HepG2 (cell line): ENCODE measurements around the gene TSC22D4. TPM values are rescaled to one million over a fixed set of nuclear protein-coding genes. Genes with fewer than 3 reads are reported as not detected.
A peak's percentile ranks its signal among the peaks of the same experiment; 100 is the strongest.

Source experiments
- BCL6 ChIP-seq: IDR thresholded peaks from 2 replicates; pipeline ENCODE4 v1.6.1; 2016; ENCODE audit warnings: missing genetic modification reagents, missing compliant biosample characterization
- FOSL1 ChIP-seq: sonication (generic); formaldehyde crosslinking; IDR thresholded peaks from 2 replicates; pipeline ENCODE4 v1.9.0; 2021; ENCODE audit warnings: missing genetic modification reagents, borderline replicate concordance
- KAT7 ChIP-seq: IDR thresholded peaks from 2 replicates; pipeline ENCODE4 v1.6.1; 2018; ENCODE audit warnings: borderline replicate concordance, missing compliant biosample characterization
- KMT2B ChIP-seq: IDR thresholded peaks from 2 replicates; pipeline ENCODE4 v1.6.1; 2016; ENCODE audit warnings: missing genetic modification reagents, missing compliant biosample characterization
- MIXL1 ChIP-seq: IDR thresholded peaks from 2 replicates; pipeline ENCODE4 v1.6.1; 2016
- POLR2A ChIP-seq, 2 experiments: IDR thresholded peaks; 2 replicates each; pipeline ENCODE4 v1.6.1; 2011; ENCODE audit warnings: low read depth in 2 of 2, low read length in 2 of 2, mild to moderate bottlenecking in 1 of 2, moderate library complexity in 1 of 2; ENCODE audit not compliant: insufficient read depth in 1 of 2
- SOX5 ChIP-seq: IDR thresholded peaks from 2 replicates; pipeline ENCODE4 v1.6.1; 2016; ENCODE audit warnings: borderline replicate concordance
- SRY ChIP-seq: sonication (generic); formaldehyde crosslinking; IDR thresholded peaks from 2 replicates; pipeline ENCODE4 v1.8.0; 2022; ENCODE audit warnings: mild to moderate bottlenecking, missing genetic modification reagents
- TAF1 ChIP-seq: sonication (generic); formaldehyde crosslinking; IDR thresholded peaks from 2 replicates; pipeline ENCODE4 v1.4.0; 2020; ENCODE audit warnings: missing genetic modification reagents
- TCF7 ChIP-seq: sonication (generic); IDR thresholded peaks from 2 replicates; pipeline ENCODE4 v1.6.1; 2016; ENCODE audit warnings: antibody characterized with exemption, low read depth
- ZKSCAN8 ChIP-seq: IDR thresholded peaks from 2 replicates; pipeline ENCODE4 v1.6.1; 2016; ENCODE audit warnings: borderline replicate concordance, missing genetic modification reagents, missing compliant biosample characterization
- ZNF205 ChIP-seq: IDR thresholded peaks from 2 replicates; pipeline ENCODE4 v1.6.1; 2018; ENCODE audit warnings: missing biosample characterization, missing genetic modification reagents
- ZNF746 ChIP-seq: sonication (generic); formaldehyde crosslinking; IDR thresholded peaks from 2 replicates; pipeline ENCODE4 v1.8.0; 2022; ENCODE audit warnings: mild to moderate bottlenecking, missing genetic modification reagents
- polyA plus RNA-seq, 8 experiments: library from polyadenylated mRNA; depleted of rRNA in 3 of 8; stranded (reverse) in 7 of 8; unstranded in 1 of 8; fragments of >200 nt; fragmentation: Illumina TruSeq in 4 of 8; extraction: Trizol in 4 of 8; gene quantifications; 2 replicates each; pipeline versions ENCODE4 v1.2.1 to v1.2.3, GENCODE V29; 2011 to 2016; ENCODE audit warnings: low read depth in 4 of 8, missing spikeins in 1 of 8, mixed read lengths in 1 of 8; ENCODE audit not compliant: insufficient read depth in 1 of 8
- total RNA-seq, 5 experiments: library from RNA; depleted of rRNA; stranded (reverse); fragments of >200 nt; fragmentation: Illumina TruSeq; extraction: Trizol; gene quantifications; 2 replicates each; pipeline ENCODE4 v1.2.3, GENCODE V29; 2016; ENCODE audit warnings: low read depth in 1 of 5
- TF ChIP-seq, protein P1 (sequence below): sonication (generic); formaldehyde crosslinking; IDR thresholded peaks from 2 replicates; pipeline ENCODE4 v1.4.0; 2020; ENCODE audit warnings: missing genetic modification reagents
- TF ChIP-seq, protein P2 (sequence below): sonication (generic); formaldehyde crosslinking; IDR thresholded peaks from 2 replicates; pipeline ENCODE4 v1.4.0; 2020; ENCODE audit warnings: missing genetic modification reagents
- TF ChIP-seq, protein P3 (sequence below): sonication (generic); formaldehyde crosslinking; IDR thresholded peaks from 2 replicates; pipeline ENCODE4 v1.8.1; 2023; ENCODE audit warnings: missing genetic modification reagents, inconsistent platforms, borderline replicate concordance
- TF ChIP-seq, protein P4 (sequence below): sonication (generic); formaldehyde crosslinking; IDR thresholded peaks from 2 replicates; pipeline ENCODE4 v1.5.1; 2020; ENCODE audit warnings: mild to moderate bottlenecking, moderate library complexity, missing genetic modification reagents

Gene TSC22D4
- total and polyA plus RNA-seq, 2 of the 13 experiments (the other 11 are each of a cell fraction or from before 2014, with no cell fraction given) = 7.7 to 8.7 TPM

DNA sequence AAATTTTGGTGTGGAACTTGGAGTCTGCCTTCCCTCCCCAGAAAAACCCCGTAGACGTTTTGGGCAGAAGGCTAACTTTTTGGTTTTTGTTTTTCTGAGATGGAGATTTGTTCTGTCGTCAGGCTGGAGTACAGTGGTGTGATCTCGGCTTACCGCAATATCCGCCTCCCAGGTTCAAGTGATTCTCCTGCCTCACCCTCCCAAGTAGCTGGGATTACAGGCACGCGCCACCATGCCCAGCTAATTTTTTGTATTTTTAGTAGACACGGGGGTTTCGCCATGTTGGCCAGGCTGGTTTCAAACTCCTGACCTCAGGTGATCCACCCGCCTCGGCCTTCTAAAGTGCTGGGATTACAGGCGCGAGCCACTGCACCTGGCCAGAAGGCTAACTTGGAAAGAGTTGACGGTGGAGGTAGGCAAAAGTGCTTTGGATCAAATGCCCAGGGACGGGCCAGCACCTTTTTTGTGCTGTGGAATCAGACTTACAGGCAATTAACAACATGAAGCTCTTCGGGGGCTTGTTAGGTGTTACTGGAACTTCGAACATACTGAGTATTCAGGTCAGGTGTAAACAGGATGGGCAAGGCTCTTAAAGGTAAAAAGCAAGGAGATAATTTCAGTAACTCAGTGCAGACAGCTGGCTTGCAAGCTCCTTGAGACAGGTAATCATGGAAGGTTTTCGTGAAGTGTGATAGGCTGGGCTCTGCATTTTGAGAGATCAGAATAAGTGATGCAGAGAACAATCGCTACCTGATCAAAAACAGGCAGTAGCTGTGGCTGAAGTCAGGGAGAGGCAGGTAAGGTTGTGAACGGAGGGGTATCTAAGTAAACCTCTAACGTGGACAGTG lies 44.5 kb downstream of the TSC22D4 start (continued):
- TF ChIP-seq KAT7 (CRISPR knock-in tag) (0 out of 2 replicates have a peak, but pooled peaks have one; percentile 39), ZKSCAN8 (CRISPR knock-in tag) (no peak), POLR2A (IDR thresholded peaks at IDR 0.05; ENCODE audit: insufficient read depth in 1 of 2, low read depth in 2 of 2, low read length in 2 of 2) (no peak), ZNF205 (CRISPR knock-in tag) (no peak), BCL6 (CRISPR knock-in tag) (no peak), ZNF746 (CRISPR knock-in tag) (no peak), FOSL1 (CRISPR knock-in tag) (no peak), SOX5 (no peak), TAF1 (CRISPR knock-in tag) (0 out of 2 replicates have a peak, but pooled peaks have one; percentile 23), KMT2B (no peak), TCF7 (no peak), MIXL1 (CRISPR knock-in tag) (no peak), SRY (CRISPR knock-in tag) (no peak)
- TF ChIP-seq, protein P1, sequence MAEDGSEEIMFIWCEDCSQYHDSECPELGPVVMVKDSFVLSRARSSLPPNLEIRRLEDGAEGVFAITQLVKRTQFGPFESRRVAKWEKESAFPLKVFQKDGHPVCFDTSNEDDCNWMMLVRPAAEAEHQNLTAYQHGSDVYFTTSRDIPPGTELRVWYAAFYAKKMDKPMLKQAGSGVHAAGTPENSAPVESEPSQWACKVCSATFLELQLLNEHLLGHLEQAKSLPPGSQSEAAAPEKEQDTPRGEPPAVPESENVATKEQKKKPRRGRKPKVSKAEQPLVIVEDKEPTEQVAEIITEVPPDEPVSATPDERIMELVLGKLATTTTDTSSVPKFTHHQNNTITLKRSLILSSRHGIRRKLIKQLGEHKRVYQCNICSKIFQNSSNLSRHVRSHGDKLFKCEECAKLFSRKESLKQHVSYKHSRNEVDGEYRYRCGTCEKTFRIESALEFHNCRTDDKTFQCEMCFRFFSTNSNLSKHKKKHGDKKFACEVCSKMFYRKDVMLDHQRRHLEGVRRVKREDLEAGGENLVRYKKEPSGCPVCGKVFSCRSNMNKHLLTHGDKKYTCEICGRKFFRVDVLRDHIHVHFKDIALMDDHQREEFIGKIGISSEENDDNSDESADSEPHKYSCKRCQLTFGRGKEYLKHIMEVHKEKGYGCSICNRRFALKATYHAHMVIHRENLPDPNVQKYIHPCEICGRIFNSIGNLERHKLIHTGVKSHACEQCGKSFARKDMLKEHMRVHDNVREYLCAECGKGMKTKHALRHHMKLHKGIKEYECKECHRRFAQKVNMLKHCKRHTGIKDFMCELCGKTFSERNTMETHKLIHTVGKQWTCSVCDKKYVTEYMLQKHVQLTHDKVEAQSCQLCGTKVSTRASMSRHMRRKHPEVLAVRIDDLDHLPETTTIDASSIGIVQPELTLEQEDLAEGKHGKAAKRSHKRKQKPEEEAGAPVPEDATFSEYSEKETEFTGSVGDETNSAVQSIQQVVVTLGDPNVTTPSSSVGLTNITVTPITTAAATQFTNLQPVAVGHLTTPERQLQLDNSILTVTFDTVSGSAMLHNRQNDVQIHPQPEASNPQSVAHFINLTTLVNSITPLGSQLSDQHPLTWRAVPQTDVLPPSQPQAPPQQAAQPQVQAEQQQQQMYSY = no peak
- TF ChIP-seq, protein P2, sequence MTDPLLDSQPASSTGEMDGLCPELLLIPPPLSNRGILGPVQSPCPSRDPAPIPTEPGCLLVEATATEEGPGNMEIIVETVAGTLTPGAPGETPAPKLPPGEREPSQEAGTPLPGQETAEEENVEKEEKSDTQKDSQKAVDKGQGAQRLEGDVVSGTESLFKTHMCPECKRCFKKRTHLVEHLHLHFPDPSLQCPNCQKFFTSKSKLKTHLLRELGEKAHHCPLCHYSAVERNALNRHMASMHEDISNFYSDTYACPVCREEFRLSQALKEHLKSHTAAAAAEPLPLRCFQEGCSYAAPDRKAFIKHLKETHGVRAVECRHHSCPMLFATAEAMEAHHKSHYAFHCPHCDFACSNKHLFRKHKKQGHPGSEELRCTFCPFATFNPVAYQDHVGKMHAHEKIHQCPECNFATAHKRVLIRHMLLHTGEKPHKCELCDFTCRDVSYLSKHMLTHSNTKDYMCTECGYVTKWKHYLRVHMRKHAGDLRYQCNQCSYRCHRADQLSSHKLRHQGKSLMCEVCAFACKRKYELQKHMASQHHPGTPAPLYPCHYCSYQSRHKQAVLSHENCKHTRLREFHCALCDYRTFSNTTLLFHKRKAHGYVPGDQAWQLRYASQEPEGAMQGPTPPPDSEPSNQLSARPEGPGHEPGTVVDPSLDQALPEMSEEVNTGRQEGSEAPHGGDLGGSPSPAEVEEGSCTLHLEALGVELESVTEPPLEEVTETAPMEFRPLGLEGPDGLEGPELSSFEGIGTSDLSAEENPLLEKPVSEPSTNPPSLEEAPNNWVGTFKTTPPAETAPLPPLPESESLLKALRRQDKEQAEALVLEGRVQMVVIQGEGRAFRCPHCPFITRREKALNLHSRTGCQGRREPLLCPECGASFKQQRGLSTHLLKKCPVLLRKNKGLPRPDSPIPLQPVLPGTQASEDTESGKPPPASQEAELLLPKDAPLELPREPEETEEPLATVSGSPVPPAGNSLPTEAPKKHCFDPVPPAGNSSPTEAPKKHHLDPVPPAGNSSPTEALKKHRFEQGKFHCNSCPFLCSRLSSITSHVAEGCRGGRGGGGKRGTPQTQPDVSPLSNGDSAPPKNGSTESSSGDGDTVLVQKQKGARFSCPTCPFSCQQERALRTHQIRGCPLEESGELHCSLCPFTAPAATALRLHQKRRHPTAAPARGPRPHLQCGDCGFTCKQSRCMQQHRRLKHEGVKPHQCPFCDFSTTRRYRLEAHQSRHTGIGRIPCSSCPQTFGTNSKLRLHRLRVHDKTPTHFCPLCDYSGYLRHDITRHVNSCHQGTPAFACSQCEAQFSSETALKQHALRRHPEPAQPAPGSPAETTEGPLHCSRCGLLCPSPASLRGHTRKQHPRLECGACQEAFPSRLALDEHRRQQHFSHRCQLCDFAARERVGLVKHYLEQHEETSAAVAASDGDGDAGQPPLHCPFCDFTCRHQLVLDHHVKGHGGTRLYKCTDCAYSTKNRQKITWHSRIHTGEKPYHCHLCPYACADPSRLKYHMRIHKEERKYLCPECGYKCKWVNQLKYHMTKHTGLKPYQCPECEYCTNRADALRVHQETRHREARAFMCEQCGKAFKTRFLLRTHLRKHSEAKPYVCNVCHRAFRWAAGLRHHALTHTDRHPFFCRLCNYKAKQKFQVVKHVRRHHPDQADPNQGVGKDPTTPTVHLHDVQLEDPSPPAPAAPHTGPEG (CRISPR knock-in tag) = no peak
- TF ChIP-seq, protein P3, sequence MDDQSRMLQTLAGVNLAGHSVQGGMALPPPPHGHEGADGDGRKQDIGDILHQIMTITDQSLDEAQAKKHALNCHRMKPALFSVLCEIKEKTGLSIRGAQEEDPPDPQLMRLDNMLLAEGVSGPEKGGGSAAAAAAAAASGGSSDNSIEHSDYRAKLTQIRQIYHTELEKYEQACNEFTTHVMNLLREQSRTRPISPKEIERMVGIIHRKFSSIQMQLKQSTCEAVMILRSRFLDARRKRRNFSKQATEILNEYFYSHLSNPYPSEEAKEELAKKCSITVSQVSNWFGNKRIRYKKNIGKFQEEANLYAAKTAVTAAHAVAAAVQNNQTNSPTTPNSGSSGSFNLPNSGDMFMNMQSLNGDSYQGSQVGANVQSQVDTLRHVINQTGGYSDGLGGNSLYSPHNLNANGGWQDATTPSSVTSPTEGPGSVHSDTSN = no peak
- TF ChIP-seq, protein P4, sequence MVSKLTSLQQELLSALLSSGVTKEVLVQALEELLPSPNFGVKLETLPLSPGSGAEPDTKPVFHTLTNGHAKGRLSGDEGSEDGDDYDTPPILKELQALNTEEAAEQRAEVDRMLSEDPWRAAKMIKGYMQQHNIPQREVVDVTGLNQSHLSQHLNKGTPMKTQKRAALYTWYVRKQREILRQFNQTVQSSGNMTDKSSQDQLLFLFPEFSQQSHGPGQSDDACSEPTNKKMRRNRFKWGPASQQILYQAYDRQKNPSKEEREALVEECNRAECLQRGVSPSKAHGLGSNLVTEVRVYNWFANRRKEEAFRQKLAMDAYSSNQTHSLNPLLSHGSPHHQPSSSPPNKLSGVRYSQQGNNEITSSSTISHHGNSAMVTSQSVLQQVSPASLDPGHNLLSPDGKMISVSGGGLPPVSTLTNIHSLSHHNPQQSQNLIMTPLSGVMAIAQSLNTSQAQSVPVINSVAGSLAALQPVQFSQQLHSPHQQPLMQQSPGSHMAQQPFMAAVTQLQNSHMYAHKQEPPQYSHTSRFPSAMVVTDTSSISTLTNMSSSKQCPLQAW (CRISPR knock-in tag) = 0 out of 2 replicates have a peak, but pooled peaks have one; percentile 40
